CD4-positive, alpha-beta T cell treated with Interferon gamma for 1 hour (primary cell): ENCODE data around the gene TNNT2.

Source experiments
- DNase-seq: peaks from one replicate; pipeline ENCODE4 v3.0.0-alpha.2; 2020

Gene TNNT2

GRCh38 chr1:201331166-201331565 lies 46.3 kb downstream of the TNNT2 start:
- no peak for DNase-seq

- DNase-seq, result no peak
These were observed 46.9 kb downstream of the TNNT2 start for GRCh38 chr1:201330541-201330940.

- DNase-seq, result no peak
These were observed 47.7 kb downstream of the TNNT2 start for GRCh38 chr1:201329801-201330200.

GRCh38 chr1:201329286-201329685 lies 48.2 kb downstream of the TNNT2 start:
- DNase-seq, result no peak

GRCh38 chr1:201328576-201328975 lies 48.9 kb downstream of the TNNT2 start:
- no peak for DNase-seq

- DNase-seq, result no peak
These were observed 49.7 kb downstream of the TNNT2 start for GRCh38 chr1:201327687-201328240.

- DNase-seq, result no peak
These were observed 50.8 kb downstream of the TNNT2 start for GRCh38 chr1:201326710-201327109.

GRCh38 chr1:201325678-201326060 lies 51.8 kb downstream of the TNNT2 start:
- DNase-seq, result no peak

- no peak for DNase-seq
These were observed 52.4 kb downstream of the TNNT2 start for GRCh38 chr1:201324821-201325677.

- DNase-seq, result no peak
These were observed 53.2 kb downstream of the TNNT2 start for GRCh38 chr1:201324306-201324705.

- no peak for DNase-seq
These were observed 54.6 kb downstream of the TNNT2 start for GRCh38 chr1:201322653-201323510.

GRCh38 chr1:201321826-201322390 lies 55.6 kb downstream of the TNNT2 start:
- DNase-seq, result no peak

GRCh38 chr1:201320168-201320788 lies 57.2 kb downstream of the TNNT2 start:
- no peak for DNase-seq

- no peak for DNase-seq
These were observed 57.8 kb downstream of the TNNT2 start for GRCh38 chr1:201319631-201320030.

- DNase-seq, result no peak
These were observed 58.8 kb downstream of the TNNT2 start for GRCh38 chr1:201318504-201319340.

GRCh38 chr1:201317551-201317950 lies 59.9 kb downstream of the TNNT2 start:
- no peak for DNase-seq

GRCh38 chr1:201316556-201316955 lies 60.9 kb downstream of the TNNT2 start:
- no peak for DNase-seq

- DNase-seq, result no peak
These were observed 64.4 kb downstream of the TNNT2 start for GRCh38 chr1:201313086-201313485.

GRCh38 chr1:201312298-201312697 lies 65.2 kb downstream of the TNNT2 start:
- DNase-seq, result no peak

- no peak for DNase-seq
These were observed 66.0 kb downstream of the TNNT2 start for GRCh38 chr1:201311356-201312011.

- no peak for DNase-seq
These were observed 66.5 kb downstream of the TNNT2 start for GRCh38 chr1:201310986-201311355.
